Measurements from ENCODE around the gene USP8. TPM values are rescaled to one million over a fixed set of nuclear protein-coding genes. Genes with fewer than 3 reads are reported as not detected.
"Not testable (repeated sequence)": the region's sequence is repeated elsewhere in the genome, so short reads cannot be mapped to it uniquely, and the experiment has no call there.

The USP8 gene
- polyA plus RNA-seq (2013, experiment 1 of 4): 41.0 TPM
- 47.8 TPM for polyA plus RNA-seq (2013, experiment 2 of 4)
- 38.8 TPM for polyA plus RNA-seq (2013, experiment 3 of 4)
- 39.5 TPM for polyA plus RNA-seq (2013, experiment 4 of 4)

DNA sequence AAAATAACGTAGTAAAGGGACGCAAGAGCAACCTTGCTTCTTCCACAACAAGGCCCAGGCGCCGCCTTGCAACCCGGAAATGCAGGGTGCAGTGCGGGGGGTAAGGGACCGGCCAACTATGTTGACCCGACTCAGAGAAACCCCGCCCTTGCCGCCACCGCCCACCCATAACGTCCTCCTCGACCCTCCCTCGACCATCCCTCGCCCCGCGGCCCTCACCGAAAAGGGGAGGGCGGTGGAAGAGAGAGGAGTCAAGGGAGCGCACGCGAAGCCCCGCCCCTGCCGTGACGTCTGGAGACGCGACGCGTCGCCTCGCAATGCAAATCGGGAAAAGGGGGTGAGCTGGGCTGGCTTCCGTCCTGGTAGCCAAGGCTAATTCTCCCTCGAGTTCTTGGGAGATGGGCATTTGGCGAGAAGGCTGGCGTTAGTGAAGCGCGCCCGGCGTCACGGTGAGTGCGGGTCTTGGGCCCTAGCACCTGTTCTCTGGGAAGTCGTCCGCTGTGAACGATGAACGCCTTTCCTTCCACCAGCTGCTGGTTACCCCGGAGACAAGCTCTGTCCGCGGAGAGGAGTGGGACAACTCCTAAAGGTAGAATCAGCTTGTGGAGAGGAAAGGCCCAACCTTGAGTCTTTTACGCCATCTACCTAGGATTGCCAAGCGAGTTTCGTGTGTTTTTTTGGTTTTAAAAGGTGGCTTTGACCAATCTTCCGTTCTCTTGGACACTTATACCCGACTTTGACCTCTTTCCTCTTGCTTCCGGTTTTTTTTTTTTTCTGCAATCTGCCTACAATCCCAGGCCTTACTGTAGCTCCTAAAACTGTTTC, at the start of gene USP8:
Gene USP8 (plus strand): TSS at position 340 of the 825 bp plus-strand sequence. CDS start 14,669 bp downstream, outside the sequence.
- H3K27ac ChIP-seq (ENCODE audit: insufficient read depth, low read depth, low read length, poor library complexity, severe bottlenecking): peak within 1 kb of the TSS; percentile 86
- no peaks in the 10 kb centered on the region for H3K9me3 ChIP-seq (ENCODE audit: control insufficient read depth, low read length)
- no peaks in the 10 kb centered on the region for H3K27me3 ChIP-seq (ENCODE audit: control insufficient read depth, insufficient read depth, low read length, poor library complexity, severe bottlenecking)
- WGBS, 2 experiments: 0 to 1% methylated on average over 55 of the region's 55 CpGs
- H3K4me3 ChIP-seq (ENCODE audit: insufficient read depth, low read depth, low read length): peak within 1 kb of the TSS; percentile 98
- no peaks in the 10 kb centered on the region for H3K4me1 ChIP-seq (ENCODE audit: control insufficient read depth, insufficient read depth, low read length)
- H3K36me3 ChIP-seq (ENCODE audit: control insufficient read depth, insufficient read depth, low read length): no peaks in the 10 kb centered on the region

DNA sequence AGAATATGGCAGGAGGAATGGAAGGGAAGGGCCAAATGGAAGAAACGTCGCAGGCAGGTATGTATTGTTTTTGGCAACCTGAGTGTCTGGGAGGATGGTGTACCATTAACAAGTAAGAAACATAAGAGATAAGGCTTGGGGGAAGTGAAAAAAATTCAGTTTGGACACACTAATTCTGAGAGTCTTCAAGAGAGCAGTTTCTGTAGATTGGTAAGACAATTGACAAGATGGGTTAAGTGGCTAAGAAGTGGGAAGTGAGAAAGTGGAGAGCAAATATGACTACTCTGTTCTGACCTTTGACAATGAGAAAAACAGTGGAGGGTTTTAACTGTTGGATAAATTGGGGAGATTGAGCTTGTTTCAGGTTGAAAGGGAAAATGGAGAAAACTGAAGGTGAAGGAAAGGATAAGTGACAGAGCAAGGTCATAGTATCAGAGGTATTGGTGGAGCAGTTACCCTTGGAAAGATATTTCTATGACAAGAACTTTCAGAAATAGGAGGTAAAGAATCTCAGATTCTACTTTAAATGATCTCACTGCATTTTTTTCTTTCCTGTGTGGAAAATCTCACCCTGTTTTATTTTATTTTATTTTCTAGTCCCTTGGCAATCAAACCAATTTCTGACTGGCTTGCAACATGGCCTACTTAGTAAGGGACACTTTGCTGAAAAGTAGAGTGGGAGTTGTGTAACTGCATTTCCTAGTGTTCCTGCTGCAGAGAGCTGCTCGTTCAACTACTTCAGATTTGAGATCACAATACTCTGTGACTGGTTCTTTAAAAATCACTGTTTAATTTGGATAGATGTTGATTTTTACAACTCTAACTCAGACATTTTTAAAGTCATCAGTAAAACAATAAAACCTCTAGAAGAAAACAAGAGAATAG, 46.1 kb upstream of the USP8 start:
- Histone ChIP-seq H3K4me1 (ENCODE audit: control insufficient read depth, insufficient read depth, low read length) (no peaks in the 10 kb centered on the region), H3K27ac (ENCODE audit: insufficient read depth, low read depth, low read length, poor library complexity, severe bottlenecking) (no peak overlapping the region), H3K36me3 (ENCODE audit: control insufficient read depth, insufficient read depth, low read length) (no peaks in the 10 kb centered on the region), H3K4me3 (ENCODE audit: insufficient read depth, low read depth, low read length) (no peak overlapping the region), H3K27me3 (ENCODE audit: control insufficient read depth, insufficient read depth, low read length, poor library complexity, severe bottlenecking) (no peaks in the 10 kb centered on the region), H3K9me3 (ENCODE audit: control insufficient read depth, low read length) (no peaks in the 10 kb centered on the region)
- WGBS, 2 experiments: 91 to 93% methylated on average over 2 to 3 of the region's 3 CpGs

DNA sequence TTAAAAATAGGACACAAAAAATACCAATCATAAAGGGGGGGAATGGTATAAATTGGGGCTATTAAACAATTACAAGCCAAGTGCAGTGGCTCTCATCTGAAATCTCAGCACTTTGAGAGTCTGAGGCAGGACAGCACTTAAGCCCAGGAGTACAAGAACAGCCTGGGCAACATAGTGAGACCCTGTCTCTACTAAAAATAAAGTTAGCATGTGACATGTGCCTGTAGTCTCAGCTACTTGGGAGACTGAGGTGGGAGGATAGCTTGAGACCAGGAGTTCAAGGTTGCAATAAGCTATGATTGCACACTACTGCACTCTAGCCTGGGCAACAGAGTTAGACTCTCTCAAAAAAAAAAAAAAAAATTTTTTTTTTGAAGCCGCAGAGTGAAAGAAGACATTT, 45.4 kb upstream of the USP8 start:
- H3K9me3 ChIP-seq (ENCODE audit: control insufficient read depth, low read length): no peaks in the 10 kb centered on the region
- WGBS, 2 experiments: 93 to 94% methylated on average over 1 of the region's 1 CpG
- no peaks in the 10 kb centered on the region for H3K27me3 ChIP-seq (ENCODE audit: control insufficient read depth, insufficient read depth, low read length, poor library complexity, severe bottlenecking)
- H3K4me3 ChIP-seq (ENCODE audit: insufficient read depth, low read depth, low read length): no peak overlapping the region
- no peaks in the 10 kb centered on the region for H3K36me3 ChIP-seq (ENCODE audit: control insufficient read depth, insufficient read depth, low read length)
- H3K4me1 ChIP-seq (ENCODE audit: control insufficient read depth, insufficient read depth, low read length): no peaks in the 10 kb centered on the region
- no peak overlapping the region for H3K27ac ChIP-seq (ENCODE audit: insufficient read depth, low read depth, low read length, poor library complexity, severe bottlenecking)

DNA sequence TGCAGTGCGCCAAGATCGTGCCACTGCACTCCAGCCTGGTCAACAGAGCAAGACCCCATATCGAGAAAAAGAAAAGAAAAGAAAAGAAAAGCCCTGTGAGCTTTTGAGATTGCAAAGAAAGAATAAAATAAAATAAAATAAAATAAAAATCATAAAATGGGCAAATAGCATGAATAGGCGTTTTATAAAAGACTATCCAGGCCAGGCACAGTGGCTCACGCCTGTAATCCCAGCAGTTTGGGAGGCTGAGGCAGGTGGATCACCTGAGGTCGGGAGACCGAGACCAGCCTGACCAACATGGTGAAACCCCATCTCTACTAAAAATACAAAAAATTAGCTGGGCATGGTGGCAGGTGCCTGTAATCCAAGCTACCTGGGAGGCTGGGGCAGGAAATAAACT, 44.8 kb upstream of the USP8 start:
- H3K36me3 ChIP-seq (ENCODE audit: control insufficient read depth, insufficient read depth, low read length); H3K27ac ChIP-seq (ENCODE audit: insufficient read depth, low read depth, low read length, poor library complexity, severe bottlenecking); H3K4me3 ChIP-seq (ENCODE audit: insufficient read depth, low read depth, low read length); H3K27me3 ChIP-seq (ENCODE audit: control insufficient read depth, insufficient read depth, low read length, poor library complexity, severe bottlenecking); H3K4me1 ChIP-seq (ENCODE audit: control insufficient read depth, insufficient read depth, low read length); H3K9me3 ChIP-seq (ENCODE audit: control insufficient read depth, low read length): not testable (repeated sequence)
- 88 to 93% methylated on average over 7 of the region's 7 CpGs for WGBS, 2 experiments

DNA sequence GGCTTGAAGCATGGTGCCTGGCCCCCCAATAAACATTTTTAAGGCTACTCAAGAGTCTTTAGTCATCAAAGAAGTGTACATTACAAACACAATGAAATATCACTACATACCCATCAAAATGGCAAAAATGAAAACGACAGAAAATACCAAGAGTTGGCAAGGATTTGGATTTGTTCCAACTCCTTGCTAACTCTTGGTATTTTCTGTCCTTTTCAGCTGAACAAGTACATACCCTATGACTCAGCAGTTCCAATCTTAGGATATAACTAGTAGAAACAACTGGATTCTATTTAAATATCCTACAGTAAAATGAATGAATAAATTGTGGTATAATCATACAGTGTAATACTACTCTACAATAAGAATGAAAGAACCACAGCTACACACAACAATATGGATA, 44.1 kb upstream of the USP8 start:
- no peaks in the 10 kb centered on the region for H3K27me3 ChIP-seq (ENCODE audit: control insufficient read depth, insufficient read depth, low read length, poor library complexity, severe bottlenecking)
- 88 to 90% methylated on average over 1 of the region's 1 CpG for WGBS, 2 experiments
- no peak overlapping the region for H3K4me3 ChIP-seq (ENCODE audit: insufficient read depth, low read depth, low read length)
- no peaks in the 10 kb centered on the region for H3K4me1 ChIP-seq (ENCODE audit: control insufficient read depth, insufficient read depth, low read length)
- H3K9me3 ChIP-seq (ENCODE audit: control insufficient read depth, low read length): no peaks in the 10 kb centered on the region
- H3K36me3 ChIP-seq (ENCODE audit: control insufficient read depth, insufficient read depth, low read length): no peaks in the 10 kb centered on the region
- H3K27ac ChIP-seq (ENCODE audit: insufficient read depth, low read depth, low read length, poor library complexity, severe bottlenecking): no peak overlapping the region

DNA sequence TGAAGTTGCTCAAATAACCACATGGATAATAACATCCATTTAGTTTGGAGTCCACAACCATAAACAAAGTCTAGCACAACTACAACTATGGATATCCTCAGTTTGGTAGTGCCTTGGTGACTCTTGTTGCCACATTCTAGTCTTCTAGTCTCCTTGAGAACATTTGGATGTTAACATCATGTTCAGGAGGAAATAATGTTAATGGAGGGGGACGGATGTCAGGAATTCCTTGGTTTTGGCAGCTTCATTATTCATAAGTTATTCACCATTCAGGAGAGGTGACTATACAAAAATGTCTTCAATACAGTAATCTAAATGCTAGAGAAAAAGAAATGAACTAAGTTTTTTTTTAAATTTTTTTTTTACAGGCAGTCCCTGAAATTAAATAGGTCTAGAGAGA, 42.8 kb upstream of the USP8 start:
- Histone ChIP-seq H3K9me3 (ENCODE audit: control insufficient read depth, low read length) (no peaks in the 10 kb centered on the region), H3K4me1 (ENCODE audit: control insufficient read depth, insufficient read depth, low read length) (no peaks in the 10 kb centered on the region), H3K27ac (ENCODE audit: insufficient read depth, low read depth, low read length, poor library complexity, severe bottlenecking) (no peak overlapping the region), H3K4me3 (ENCODE audit: insufficient read depth, low read depth, low read length) (no peak overlapping the region), H3K36me3 (ENCODE audit: control insufficient read depth, insufficient read depth, low read length) (no peaks in the 10 kb centered on the region), H3K27me3 (ENCODE audit: control insufficient read depth, insufficient read depth, low read length, poor library complexity, severe bottlenecking) (no peaks in the 10 kb centered on the region)
- 80% methylated on average over 1 of the region's 1 CpG; no CpG with 5 or more reads in 1 of the 2 experiments for whole genome bisulfite sequencing, 2 experiments

DNA sequence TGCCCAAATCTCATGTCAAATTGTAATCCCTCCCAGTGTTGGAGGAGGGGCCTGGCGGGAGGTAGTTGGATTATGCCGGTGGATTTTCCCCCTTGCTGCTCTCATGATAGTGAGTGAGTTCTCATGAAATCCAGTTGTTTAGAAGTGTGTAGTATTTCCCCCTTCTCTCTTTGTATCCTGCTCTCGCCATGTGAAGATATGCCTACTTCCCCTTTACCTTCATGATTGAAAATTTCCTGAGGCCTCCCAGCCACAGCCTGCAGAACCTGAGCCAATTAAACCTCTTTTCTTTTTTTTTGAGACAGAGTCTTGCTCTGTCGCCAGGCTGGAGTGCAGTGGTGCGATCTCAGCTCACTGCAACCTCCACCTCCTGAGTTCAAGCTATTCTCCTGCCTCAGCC, 41.8 kb upstream of the USP8 start:
- H3K27me3 ChIP-seq (ENCODE audit: control insufficient read depth, insufficient read depth, low read length, poor library complexity, severe bottlenecking); H3K27ac ChIP-seq (ENCODE audit: insufficient read depth, low read depth, low read length, poor library complexity, severe bottlenecking); H3K4me3 ChIP-seq (ENCODE audit: insufficient read depth, low read depth, low read length); H3K9me3 ChIP-seq (ENCODE audit: control insufficient read depth, low read length); H3K4me1 ChIP-seq (ENCODE audit: control insufficient read depth, insufficient read depth, low read length); H3K36me3 ChIP-seq (ENCODE audit: control insufficient read depth, insufficient read depth, low read length): not testable (repeated sequence)
- WGBS, 2 experiments: 85 to 91% methylated on average over 5 of the region's 5 CpGs

DNA sequence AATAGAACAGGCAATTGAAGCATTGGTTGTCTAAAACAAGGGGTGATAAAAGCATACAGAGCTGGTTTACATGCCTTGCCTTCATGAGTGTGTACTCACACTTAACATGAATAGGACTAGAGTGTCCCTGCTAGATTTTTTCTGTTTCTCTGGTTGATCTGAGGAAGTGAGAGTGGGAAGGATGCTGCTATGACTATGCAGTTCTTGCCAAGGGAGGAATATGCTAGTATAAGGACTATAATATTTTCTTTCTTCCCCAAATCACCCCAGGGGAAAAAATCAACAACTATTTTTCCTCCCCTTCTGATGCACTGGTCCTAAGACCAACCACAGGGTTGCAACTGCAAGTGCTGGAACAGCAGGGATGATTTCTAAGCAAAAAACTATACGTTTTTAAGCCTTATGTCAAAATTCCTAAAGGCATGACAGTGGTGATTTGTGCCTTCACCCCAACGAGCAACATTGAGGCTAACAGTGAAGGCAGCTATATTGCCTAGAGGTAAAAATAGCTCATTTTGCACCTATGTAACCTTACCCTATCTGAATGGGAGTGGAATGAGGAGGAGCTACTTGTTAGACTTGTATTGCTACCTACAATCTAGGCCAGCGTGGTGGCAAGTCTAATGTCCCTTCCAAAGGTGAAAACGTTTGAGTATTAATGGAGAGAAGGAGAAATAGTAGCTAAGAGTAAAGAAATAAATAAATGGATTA, 33.5 kb upstream of the USP8 start:
- H3K27ac ChIP-seq (ENCODE audit: insufficient read depth, low read depth, low read length, poor library complexity, severe bottlenecking): no peak overlapping the region

DNA sequence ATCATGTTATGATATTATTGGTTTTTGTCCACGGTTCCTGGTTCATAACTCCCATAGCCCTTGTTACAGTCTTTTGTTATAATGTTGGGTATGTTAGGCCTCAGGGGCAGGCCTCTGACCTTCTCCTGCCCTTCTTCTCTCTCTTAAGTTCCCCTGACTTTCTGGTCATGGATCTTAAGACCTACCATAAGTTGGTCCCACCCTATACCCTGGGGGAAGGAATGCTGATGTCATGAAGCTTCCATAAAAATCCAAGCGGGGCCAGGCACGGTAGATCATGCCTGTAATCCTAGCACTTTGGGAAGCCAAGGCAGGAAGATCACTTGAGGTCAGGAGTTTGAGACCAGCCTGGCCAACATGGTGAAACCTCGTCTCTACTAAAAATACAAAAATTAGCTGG, 32.6 kb upstream of the USP8 start:
- not testable (repeated sequence) for H3K36me3 ChIP-seq (ENCODE audit: control insufficient read depth, insufficient read depth, low read length); H3K9me3 ChIP-seq (ENCODE audit: control insufficient read depth, low read length); H3K4me3 ChIP-seq (ENCODE audit: insufficient read depth, low read depth, low read length); H3K27me3 ChIP-seq (ENCODE audit: control insufficient read depth, insufficient read depth, low read length, poor library complexity, severe bottlenecking); H3K4me1 ChIP-seq (ENCODE audit: control insufficient read depth, insufficient read depth, low read length); H3K27ac ChIP-seq (ENCODE audit: insufficient read depth, low read depth, low read length, poor library complexity, severe bottlenecking)
- 90 to 95% methylated on average over 4 of the region's 4 CpGs for WGBS, 2 experiments

More for the DNA sequence above, 33.5 kb upstream of the USP8 start:
- Histone ChIP-seq H3K9me3 (ENCODE audit: control insufficient read depth, low read length) (no peaks in the 10 kb centered on the region), H3K4me3 (ENCODE audit: insufficient read depth, low read depth, low read length) (no peak overlapping the region), H3K4me1 (ENCODE audit: control insufficient read depth, insufficient read depth, low read length) (no peaks in the 10 kb centered on the region), H3K27me3 (ENCODE audit: control insufficient read depth, insufficient read depth, low read length, poor library complexity, severe bottlenecking) (no peaks in the 10 kb centered on the region), H3K36me3 (ENCODE audit: control insufficient read depth, insufficient read depth, low read length) (no peaks in the 10 kb centered on the region)
- WGBS, 2 experiments: 85 to 89% methylated on average over 4 of the region's 4 CpGs

DNA sequence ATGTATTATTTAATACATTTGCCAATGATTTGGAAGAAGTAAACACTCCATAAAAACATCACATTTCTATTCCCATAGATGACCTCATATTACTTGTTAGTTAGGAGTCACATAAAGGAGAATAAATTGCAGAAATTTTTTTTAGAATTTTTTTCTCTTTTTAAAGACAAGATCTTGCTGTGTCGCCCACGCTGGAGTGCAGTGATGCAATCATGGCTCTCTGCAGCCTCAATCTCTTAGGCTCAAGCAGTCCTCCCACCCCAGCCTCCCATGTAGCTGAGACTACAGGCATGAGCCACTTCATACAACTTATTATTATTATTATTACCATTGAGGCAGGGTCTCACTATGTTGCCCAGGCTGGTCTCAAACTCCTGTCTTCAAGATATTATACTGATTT, 12.3 kb upstream of the USP8 start:
- Histone ChIP-seq H3K4me3 (ENCODE audit: insufficient read depth, low read depth, low read length) (no peak overlapping the region), H3K4me1 (ENCODE audit: control insufficient read depth, insufficient read depth, low read length) (no peaks in the 10 kb centered on the region), H3K36me3 (ENCODE audit: control insufficient read depth, insufficient read depth, low read length) (no peaks in the 10 kb centered on the region), H3K9me3 (ENCODE audit: control insufficient read depth, low read length) (no peaks in the 10 kb centered on the region), H3K27me3 (ENCODE audit: control insufficient read depth, insufficient read depth, low read length, poor library complexity, severe bottlenecking) (no peaks in the 10 kb centered on the region), H3K27ac (ENCODE audit: insufficient read depth, low read depth, low read length, poor library complexity, severe bottlenecking) (no peak overlapping the region)
- 81 to 86% methylated on average over 2 of the region's 2 CpGs for WGBS, 2 experiments
